Measurements from ENCODE around the gene ANKRD66. TPM values are rescaled to one million over a fixed set of nuclear protein-coding genes. Genes with fewer than 3 reads are reported as not detected.

Gene ANKRD66
- polyA plus RNA-seq, 4 donors: 0.11 TPM; not detected in 3

DNA sequence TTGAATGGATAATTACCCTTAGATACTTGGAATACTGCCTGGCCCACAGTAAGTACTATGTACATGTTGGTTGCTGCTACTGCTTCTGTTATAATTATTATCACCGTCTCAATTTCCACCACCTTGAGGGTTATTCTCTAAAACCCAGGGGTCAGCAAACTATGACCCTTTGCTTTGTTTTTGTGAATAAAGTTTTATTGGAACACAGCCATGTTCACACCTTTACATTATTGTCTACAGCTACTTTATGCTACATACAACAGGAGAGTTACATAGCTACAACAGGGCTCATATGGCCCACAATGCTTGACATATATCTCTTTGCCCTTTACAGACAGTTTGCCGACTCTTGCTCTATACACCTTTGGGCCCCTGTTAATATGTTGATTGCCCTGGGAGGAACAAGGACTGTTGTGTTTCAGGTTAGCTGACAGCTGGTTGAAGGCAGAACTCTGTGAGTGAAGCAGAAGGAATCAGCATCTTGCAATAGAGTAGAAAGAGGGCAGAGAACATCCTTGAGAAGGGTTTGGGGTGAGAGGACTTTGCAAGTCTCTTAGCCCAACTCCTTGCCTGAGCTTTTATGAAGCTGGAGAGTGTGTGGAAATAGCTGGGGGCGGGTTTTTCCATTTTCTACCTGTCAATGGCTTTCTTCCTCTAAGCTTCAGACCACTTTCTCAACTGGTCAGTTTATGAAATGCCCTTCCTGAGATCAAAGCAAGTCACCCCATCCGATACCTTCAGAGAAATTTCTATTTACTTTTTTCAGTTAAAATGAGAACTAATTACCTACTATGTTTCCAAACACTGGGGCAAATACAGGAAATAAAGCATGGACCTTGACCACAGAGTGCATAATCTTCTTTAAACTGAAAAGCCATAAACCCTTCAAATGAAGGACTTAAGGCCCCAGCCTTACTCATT is 43.0 kb downstream of the ANKRD66 start:
- no peak for DNase-seq (ENCODE audit: low read depth in 4 of 4, low spot score in 3 of 4)

DNA sequence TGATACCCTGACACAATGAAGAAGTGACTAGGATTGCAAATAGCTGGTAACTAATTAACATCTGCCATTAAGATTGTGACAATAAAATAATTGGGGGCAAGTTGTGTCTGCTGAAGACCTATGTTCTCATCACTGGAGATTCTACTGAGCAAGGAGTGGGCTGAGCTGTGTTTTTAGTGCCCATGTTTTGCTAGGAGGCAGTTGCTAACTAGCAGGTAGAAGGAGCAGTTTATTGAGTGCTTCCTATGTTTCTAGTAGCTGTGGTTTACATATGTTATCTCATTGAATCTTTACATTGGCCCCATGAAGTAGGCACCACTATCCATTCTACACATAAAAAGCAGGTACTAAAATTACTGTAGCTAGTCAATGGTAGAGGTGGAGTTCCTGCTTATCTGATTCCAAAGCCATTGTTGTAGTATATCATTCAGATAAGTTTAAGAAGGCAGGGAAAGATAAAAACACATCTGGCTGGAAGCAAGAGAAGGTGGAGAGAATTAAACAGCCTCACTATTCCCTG is 43.7 kb downstream of the ANKRD66 start:
- DNase-seq (ENCODE audit: low read depth in 4 of 4, low spot score in 3 of 4): no peak

DNA sequence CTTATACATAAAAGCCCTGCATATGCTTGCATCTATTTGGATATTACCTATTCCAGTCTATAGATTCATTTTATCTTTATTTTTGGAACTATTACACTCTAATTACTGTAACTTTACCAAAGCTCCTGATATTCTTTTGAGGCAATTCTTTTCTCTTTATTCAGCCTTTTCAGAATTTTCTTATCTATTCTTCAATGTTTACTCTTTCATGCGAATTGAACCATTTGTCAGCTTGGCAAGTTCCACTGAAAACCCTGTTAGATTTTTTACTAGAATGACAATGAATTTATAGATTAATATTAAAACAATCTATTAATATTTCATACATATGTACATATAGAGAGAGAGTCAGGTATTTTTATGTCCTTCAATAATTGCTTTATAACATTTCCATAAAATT is 45.9 kb downstream of the ANKRD66 start:
- no peak for DNase-seq (ENCODE audit: low read depth in 4 of 4, low spot score in 3 of 4)

DNA sequence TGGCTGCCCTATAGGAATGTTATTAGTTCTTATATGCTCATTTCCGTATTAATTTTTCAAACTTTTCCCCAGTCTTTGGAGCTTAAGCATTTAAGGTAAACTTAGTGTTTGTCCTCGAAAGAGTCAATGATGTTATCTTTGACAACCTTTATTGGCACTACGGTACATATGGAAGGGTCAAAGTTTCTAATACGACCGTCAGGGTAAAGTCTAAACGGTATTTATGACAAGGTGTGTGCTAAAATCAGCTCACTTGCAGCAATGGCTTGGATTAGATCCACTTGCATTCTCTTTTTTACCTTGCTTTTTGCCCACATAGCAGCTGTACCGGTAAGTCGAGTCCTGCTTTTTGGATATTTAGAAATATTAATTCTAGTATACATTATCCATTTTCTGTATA is 46.4 kb downstream of the ANKRD66 start, which contains the start of gene MEP1A:
TSS of gene MEP1A (plus strand) at position 252 of the 400 bp plus-strand sequence. CDS start at position 262, 10 bp downstream.
- no peak for DNase-seq (ENCODE audit: low read depth in 4 of 4, low spot score in 3 of 4)

DNA sequence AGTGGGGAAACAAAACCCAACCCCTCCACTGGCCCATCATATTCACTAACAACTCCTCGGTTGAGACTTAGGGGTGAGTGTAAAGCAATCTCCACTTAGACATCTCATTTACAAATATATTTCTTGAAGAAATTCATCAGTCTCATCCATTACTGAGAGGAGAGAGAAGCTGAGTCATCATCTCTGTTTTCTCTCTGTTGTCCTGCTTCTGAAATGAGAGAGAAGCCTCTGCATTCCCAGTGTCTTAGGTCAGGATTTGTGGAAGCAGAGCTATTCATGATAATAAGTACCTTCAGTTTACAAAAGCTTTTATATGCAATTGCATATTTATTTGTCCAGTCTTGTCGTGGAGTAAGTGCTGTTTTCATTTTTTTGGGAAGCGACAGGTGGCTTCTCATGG is 47.3 kb downstream of the ANKRD66 start:
- no peak for DNase-seq (ENCODE audit: low read depth in 4 of 4, low spot score in 3 of 4)

DNA sequence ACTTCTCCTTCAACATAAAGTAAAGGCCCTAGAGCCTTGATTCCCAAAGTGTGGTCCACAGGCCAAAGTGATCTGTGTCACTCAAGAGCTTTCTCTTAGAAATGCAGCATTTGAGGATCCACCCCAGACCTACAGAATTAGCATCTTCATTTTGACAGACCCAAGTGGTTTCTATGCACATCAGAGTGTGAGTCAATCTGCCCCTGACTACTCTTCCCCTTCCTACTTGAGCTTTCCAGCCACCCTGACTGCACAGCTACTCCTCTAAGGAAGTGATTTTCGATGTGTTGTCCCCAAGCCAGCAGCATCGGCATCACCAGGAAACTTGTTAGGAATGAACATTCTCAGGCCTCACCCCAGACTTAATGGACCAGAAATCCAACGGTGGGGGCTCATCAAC is 49.1 kb downstream of the ANKRD66 start:
- DNase-seq (ENCODE audit: low read depth in 4 of 4, low spot score in 3 of 4): no peak

DNA sequence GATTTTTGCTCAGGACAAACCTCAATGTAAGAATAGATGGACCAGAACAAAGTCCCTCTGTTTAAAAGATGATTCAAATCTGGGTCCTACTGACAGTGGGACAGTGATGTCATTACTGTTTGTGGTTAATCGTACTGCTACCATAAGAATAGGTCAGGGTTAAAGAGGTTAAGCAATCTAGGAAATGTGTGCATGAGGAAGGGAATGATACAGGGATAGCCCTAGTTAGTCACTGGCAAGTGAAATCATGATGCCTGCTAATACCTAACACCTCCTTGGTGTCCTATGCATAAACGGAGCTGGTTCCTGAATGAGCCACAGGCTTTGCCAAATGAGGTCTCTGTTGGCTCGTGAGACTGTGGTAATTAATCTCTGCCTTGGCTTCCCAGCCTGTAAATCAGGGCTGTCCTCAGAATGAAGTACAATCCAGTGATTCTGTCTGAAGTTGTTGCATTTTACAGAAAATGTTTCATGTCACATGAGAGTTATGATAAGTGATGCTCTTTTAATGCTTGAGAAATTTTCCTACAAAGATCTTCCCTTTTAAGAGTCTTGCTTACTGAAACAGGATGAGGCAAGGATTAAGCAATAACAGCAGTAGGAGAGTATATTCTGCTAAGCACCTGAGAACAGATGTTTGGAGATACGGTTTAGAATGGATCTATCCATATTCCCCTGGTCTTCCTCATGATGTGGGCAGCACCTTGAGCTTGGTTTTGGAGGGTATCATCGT is 50.3 kb downstream of the ANKRD66 start:
- no peak for DNase-seq (ENCODE audit: low read depth in 4 of 4, low spot score in 3 of 4)

DNA sequence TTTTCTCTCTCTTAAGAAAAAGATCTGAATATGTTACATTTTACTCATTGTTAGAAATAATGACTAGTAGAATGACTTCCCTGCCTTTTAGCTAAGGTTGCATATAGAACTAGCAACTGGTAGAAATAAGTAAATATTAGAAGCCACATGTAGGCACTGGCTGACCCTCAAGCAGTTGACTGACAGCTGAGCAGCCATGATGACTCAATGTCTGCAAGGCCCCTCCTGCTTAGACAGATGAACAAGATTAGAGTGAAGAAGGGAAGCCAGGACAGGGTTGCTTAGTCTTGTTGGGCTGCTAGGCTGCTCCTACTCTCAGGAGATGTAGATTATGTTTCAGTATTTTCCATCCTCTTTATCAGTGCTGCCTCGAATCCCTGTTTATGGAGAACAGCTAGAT is 52.9 kb downstream of the ANKRD66 start:
- DNase-seq (ENCODE audit: low read depth in 4 of 4, low spot score in 3 of 4): no peak

DNA sequence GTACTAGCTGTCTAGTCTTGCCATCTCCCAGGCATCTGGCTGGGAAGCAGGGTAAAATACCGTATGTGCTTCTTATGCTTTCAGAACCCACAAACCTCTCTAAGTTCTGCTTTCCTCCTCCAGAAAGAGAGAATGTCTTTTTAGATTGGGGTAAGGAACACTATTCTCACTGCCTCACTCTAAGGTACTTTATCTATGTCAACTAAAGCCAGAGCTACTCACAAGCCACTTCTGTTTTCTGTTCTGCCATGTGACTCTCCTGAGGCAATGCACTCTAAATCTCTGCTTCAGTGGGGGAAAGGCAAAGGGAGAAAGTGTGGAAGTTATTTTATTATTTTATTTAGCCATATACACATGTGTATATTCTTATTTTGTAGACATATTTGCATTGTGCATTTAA is 62.1 kb downstream of the ANKRD66 start:
- DNase-seq (ENCODE audit: low read depth in 4 of 4, low spot score in 3 of 4): no peak

Other genes starting within 250 kb of the ANKRD66 start
- gene CYP39A1, start 94.1 kb upstream of the ANKRD66 start, polyA plus RNA-seq (ENCODE audit: insufficient read length in 4 of 4): 10 to 100 TPM in 1 of 4 donors, 1 to 10 TPM in 3; 8.1 to 13.6 (median 8.7) TPM
- gene SLC25A27, start 94.0 kb upstream of the ANKRD66 start, polyA plus RNA-seq (ENCODE audit: insufficient read length in 4 of 4): 10 to 100 TPM; 23.0 to 64.9 (median 39.0) TPM
- 1 to 10 TPM; 1.7 to 6.0 (median 1.9) TPM for gene TDRD6, start 59.0 kb upstream of the ANKRD66 start, polyA plus RNA-seq (ENCODE audit: insufficient read length in 4 of 4)
- gene PLA2G7, start 11.6 kb upstream of the ANKRD66 start, polyA plus RNA-seq (ENCODE audit: insufficient read length in 4 of 4): 10 to 100 TPM in 1 of 4 donors, 1 to 10 TPM in 3; 2.7 to 13.5 (median 3.4) TPM
- gene MEP1A, start 46.5 kb downstream of the ANKRD66 start, polyA plus RNA-seq (ENCODE audit: insufficient read length in 4 of 4): not detected
- gene ADGRF5, start 175.0 kb downstream of the ANKRD66 start, polyA plus RNA-seq (ENCODE audit: insufficient read length in 4 of 4): 10 to 100 TPM; 16.7 to 34.0 (median 25.9) TPM